ENCODE measurements around the gene ADK.
A peak's percentile ranks its signal among the peaks of the same experiment; 100 is the strongest.
"Not testable (repeated sequence)": the region's sequence is repeated elsewhere in the genome, so short reads cannot be mapped to it uniquely, and the experiment has no call there.

Gene ADK

DNA sequence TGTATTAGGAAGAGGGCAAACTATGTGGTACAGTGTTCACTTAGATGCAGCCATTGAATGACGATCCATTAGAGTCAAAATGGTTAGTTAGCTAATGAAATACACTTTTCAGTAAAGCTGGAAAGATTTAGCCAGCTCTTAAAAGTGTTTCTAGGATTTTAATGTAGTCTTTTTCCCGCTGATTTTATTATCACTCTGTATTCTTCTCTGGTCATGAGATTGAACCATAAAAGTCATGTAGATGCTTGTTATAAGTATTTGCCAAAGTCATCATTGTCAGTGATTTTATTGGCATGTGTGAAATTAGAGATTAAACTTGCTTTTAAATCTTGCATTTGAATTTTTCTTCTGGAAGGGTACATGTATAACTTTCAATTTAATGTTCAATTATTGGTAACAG lies 93.8 kb downstream of the ADK start:
- no peak for DNase-seq

DNA sequence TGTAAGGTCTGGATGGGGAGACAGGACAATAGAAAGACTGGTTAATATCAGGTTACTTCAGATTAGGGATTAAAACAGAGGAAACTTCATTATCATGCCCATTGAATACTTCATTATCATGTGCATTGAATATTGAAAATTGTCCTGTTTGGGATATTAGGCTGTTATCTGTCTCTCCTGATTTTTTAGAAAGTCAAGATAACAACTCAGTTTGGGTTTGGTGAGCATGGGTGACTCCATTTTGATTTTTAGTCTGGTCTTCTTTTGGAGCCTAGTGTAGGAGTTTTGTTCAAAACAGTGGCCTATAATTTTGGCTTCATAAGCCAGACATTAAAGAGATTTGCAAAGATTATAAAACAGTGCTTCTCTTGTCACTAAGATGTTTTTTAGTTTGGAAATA lies 95.5 kb downstream of the ADK start:
- no peak for DNase-seq

- DNase-seq: no peak
These were observed 98.8 kb downstream of the ADK start for GRCh38 chr10:74249865-74250264.

- no peak for DNase-seq
These were observed 104.2 kb downstream of the ADK start for GRCh38 chr10:74255214-74255613.

DNA sequence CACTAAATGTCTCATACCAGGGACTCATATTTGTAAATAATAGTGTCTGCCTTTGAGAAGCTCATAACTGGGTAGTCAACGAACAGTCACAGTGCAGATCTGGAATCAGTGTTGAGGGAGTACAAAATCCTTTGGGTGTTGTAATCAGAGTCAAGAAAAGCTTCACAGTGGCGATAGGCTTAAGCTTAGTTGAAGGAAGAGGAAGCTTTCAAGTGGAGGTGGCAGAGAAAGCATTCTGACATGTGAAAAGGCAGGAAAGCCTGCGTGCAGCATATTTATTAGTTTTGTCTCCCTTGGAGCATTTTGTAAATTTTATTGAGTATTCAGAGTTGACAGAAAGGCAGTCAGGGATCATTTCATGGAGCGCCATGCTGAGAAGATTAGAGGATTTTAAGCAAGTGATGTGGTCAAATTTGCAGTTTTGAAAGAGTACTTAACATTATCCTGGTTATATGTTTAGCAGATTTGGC lies 104.9 kb downstream of the ADK start:
- DNase-seq: peak; percentile 4

- no peak for DNase-seq
These were observed 111.8 kb downstream of the ADK start for GRCh38 chr10:74262856-74263255.

GRCh38 chr10:74263996-74264395 lies 113.0 kb downstream of the ADK start:
- no peak for DNase-seq

DNA sequence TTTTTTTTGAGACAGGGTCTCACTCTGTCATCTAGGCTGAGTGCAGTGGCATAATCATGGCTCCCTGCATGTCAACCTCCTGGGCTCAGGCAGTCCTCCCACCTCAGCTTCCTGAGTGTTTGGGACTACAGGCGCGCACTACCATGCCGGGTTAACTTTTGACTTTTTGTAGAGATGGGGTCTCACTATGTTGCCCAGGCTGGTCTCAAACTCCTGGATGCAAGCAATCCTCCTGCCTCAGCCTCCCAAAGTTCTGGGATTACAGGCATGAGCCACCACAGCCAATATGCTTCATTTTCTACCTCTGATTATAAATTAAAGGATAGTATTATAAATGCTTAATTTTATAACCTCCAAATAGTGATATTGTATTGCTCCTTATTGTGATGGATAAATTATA lies 121.3 kb downstream of the ADK start:
- DNase-seq: no peak

GRCh38 chr10:74275755-74276290 lies 124.8 kb downstream of the ADK start:
- no peak for DNase-seq

DNA sequence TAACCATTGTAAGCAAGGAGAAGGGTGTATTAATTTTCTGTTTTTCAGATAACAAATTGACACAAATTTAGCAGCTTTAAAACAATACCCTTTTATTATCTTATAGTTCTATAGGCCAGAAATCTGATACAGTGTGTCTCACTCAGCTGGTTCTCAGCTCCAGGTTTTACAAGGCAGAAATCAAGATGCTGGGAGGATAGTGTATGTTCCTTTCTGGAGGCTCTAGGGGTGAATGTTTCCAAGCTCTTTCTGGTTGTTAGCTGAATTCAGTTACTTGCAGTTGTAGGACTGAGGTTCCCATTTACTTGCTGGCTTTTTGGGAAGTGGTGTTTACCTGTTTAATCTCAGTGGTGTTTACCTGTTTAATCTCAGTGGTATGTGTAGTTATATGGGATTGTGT lies 125.4 kb downstream of the ADK start:
- no peak for DNase-seq

DNA sequence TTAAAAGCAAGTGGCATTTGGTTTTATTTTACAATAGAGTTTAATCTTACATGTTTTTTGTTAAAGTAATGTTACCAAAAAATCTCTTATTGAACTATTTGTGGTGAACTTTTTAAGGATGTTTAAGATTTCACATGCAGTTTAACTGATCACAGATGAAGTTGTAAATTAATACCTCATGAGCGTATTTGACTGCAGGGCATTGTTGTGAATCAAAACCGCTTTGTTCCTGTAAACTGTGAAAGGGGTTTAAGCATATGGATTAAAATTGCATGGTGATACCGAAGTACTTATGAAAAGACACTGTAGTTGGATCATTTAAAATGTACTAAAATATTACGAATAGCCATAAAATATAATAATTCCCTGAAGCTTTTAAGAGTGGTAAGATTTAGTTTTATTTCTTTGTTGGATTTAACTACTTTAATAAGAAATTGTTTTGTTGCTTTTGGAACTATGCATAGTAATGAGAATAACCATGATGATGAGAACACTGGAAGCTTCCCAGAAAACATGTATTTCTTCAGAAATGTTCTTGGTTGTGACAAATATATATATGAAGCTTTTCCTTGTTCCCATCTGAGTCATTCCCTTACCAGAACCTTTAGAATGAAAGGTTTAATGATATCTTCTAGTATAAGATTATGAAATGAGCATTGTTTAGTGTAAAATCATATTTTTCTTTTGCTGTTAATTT lies 131.3 kb downstream of the ADK start:
- no peak for DNase-seq

DNA sequence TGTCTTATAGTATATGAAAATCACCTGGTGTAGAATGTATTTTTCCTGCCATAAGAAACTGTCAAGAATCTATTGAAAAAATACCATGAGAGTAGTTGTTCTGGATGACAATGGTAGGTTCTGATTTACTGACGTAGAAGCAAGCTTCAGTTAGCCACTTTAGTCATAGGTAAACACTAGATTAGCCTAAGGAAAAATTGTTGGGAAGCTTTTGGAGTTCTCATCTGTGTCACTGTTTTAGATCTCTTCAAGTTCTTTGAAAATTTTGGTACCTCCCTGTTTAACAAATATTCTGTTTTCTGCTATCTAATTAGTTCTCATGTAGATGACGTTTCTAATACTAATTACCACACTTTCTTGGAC lies 131.8 kb downstream of the ADK start:
- DNase-seq: no peak

DNA sequence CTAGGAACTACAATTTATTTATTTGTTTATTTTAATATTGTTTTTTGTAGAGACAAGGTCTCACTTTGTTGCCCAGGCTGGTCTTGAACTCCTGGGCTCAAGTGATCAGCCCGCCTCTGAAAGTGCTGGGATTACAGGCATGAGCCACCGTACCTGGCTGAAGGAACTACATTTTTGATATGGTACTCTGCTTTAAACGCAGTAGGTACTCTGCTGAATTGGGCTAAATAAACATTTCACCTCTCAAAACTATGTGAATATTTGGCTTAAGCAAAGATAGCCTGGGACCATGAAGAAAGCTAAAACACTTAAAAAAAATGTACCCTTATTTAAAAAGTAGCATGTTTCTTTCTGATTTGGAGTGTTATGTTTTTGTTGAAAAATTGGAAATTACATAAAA lies 138.2 kb downstream of the ADK start:
- DNase-seq: no peak

DNA sequence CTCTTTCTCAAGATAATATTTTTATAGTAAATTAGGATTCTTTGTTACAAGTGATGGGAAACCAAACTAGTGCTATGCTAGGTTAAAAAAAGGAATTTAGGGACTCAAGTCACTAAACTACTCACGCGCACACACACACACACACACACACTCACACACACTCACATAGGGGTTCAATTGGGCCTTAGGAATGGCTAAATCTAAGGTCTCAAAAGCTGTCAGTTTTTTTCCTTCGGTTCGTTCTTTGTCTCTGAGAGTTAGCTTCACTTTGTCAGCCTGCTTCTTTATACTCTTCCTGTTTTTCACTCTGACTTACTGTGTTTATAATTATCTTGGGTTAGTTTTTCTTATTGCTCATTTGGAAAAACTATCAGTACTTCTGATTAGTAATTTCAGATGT lies 138.9 kb downstream of the ADK start:
- no peak for DNase-seq

GRCh38 chr10:74290708-74291107 lies 139.7 kb downstream of the ADK start:
- no peak for DNase-seq

DNA sequence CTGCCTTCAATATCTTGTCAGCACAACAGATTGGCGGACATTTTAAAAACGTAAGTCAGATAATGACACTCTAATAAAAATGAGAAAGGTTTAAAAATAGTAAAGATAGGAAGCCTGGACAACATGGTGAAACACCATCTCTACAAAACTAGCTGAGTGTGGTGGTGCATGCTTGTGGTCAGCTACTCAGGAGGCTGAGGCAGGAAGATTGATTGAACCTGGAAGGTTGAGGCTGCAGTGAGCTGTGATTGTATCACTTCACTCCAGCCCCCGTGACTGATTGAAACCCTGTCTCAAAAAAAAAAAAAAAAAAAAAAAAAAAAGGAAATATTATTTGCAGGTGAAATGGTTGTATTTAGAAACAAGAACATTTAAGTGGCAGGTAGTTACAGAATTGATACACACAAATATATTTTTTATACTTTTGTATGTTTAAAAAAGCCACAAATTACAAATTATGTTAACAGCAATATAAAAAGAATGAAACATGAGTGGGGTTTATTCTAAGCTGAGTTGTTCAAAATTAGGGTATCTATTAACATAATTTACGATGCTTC lies 141.9 kb downstream of the ADK start:
- no peak for DNase-seq

- DNase-seq: no peak
These were observed 142.8 kb downstream of the ADK start for GRCh38 chr10:74293686-74294371.

DNA sequence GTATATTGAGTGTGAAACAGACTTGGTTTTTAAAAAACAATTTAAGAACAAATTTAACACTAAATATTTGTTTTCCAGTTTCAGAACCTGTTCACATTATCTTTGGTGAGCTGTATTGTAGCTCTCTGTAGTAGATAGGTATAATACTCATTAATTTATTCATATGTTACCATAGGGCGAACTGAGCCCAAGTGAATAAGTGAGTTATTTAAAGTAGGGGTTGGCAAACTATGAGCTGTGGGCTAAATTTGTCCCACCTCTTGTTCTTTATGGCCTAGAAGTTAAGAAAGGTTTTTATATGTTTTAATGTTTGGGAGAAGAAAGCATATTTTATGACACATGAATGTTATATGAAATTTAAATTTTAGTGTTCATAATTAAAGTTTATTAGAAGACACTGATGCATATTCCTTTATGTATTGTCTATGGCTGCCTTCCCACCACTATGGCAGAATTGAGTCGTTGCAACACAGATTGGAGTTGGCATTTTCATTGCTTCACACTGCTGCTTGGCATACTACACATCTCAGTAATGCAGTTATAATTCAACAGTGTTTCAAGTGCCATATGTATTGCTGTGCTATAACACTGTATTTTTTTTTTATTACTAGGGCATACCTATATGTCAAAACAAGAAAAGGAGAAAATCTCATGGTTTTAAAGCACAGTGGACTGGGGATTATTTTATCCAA lies 146.5 kb downstream of the ADK start:
- no peak for DNase-seq

DNA sequence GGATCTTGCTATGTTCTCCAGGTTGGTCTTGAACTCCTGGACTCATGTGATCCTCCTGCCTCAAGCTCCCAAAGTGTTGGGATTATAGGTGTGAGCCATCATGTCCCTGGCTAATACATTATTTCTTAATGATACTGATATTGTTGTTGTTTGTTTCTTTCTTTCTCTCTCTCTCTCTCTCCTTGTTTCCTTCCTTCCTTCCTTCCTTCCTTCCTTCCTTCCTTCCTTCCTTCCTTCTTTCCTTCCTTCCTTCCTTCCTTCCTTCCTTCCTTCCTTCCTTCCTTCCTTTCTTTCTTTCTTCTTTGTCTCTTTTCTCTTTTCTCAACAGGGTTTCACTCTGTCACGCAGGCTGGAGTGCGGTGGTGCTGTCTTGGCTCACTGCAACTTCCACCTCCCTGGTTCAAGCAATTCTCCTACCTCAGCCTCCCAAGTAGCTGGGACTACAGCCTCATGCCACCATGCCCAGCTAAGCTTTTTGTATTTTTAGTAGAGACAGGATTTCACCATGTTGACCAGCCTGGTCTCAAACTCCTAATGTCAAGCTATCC lies 149.1 kb downstream of the ADK start:
- DNase-seq: not testable (repeated sequence)

- DNase-seq: no peak
These were observed 149.6 kb downstream of the ADK start for GRCh38 chr10:74300666-74301065.

DNA sequence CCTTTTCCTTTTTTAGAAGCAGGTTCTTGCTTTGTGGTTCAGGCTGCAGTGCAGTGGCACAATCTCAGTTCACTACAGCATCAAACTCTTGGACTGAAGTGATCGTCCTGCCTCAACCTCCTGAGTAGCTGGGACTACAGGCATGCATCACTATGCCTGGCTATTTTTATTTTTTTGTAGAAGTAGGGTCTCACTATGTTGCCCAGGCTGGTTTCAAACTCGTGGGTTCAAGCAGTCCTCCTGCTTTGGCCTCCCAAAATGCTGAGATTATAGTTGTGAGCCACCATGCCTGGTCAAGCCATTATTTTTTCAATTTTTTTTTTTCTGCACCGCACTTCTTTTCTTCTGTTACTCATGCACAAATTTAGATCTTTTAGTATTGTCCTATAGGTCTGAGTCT lies 154.7 kb downstream of the ADK start:
- no peak for DNase-seq

- DNase-seq: no peak
These were observed 155.4 kb downstream of the ADK start for GRCh38 chr10:74306227-74306982.
